SK-N-SH (cell line): ENCODE measurements around the gene GPR158.

ENCODE experiments used
- CTCF ChIP-seq: fragments of 200-600 bp; sonication (generic); IDR thresholded peaks from 2 replicates; pipeline ENCODE4 v1.6.1; 2017; ENCODE audit warnings: antibody characterized with exemption, mild to moderate bottlenecking, moderate library complexity
- NFIC ChIP-seq: IDR thresholded peaks from 2 replicates; pipeline ENCODE4 v1.4.0; 2012; ENCODE audit warnings: borderline replicate concordance
- RAD21 ChIP-seq: IDR thresholded peaks from 2 replicates; pipeline ENCODE4 v1.6.1; 2012; ENCODE audit warnings: mild to moderate bottlenecking, low read length
- YY1 ChIP-seq: IDR thresholded peaks from 2 replicates; pipeline ENCODE4 v1.4.0; 2012; ENCODE audit warnings: low read depth, mild to moderate bottlenecking

DNA sequence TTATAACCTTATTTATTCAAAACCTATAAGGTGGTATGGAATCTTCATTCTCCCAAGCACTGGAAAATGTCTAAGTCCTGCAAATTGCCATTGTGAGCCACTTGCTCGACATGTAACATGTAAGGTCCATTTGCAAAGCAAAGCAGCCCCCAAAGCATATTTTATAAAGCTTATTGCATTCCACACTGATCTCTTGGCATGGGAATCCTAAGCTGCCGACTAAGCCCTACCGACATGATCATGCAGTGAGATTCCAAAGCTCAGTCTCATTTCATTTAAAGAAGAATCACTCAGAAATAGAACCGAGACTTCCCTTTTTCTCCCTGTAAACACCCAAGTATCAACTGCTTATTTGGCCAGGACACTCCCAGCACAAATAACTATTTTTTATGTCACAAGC lies 425.9 kb downstream of the GPR158 start:
- TF ChIP-seq YY1: no peak
- no peak for TF ChIP-seq CTCF
- no peak for TF ChIP-seq NFIC
- no peak for TF ChIP-seq RAD21
